HL-60 (cell line): Measurements from ENCODE around the gene TNC.

Source experiments
- DNase-seq, 2 experiments: peaks; one replicate each; pipeline ENCODE4 v3.0.0-alpha.2; 2010 to 2020; ENCODE audit warnings: low read depth in 1 of 2, low spot score in 1 of 2
- H3K27ac ChIP-seq: fragments of 250-450 bp; sonication (Bioruptor Pico); replicated peaks from 2 replicates; pipeline ENCODE4 v1.5.1; 2020; ENCODE audit warnings: mild to moderate bottlenecking, moderate library complexity
- H3K27me3 ChIP-seq: fragments of 250-450 bp; sonication (Bioruptor Pico); 2 replicates; pipeline ENCODE4 v1.5.1; 2021; ENCODE audit warnings: mild to moderate bottlenecking, moderate library complexity; ENCODE audit not compliant: insufficient read depth, poor library complexity, severe bottlenecking
- H3K4me3 ChIP-seq: replicated peaks from 2 replicates; pipeline ENCODE4 v1.5.1; 2011; ENCODE audit warnings: mild to moderate bottlenecking, control low read depth, low read length; ENCODE audit not compliant: insufficient read depth
- GABPA ChIP-seq: IDR thresholded peaks from 2 replicates; pipeline ENCODE4 v1.6.1; 2012; ENCODE audit warnings: low read depth
- POLR2AphosphoS5 ChIP-seq: IDR thresholded peaks from 2 replicates; pipeline ENCODE4 v1.6.1; 2012; ENCODE audit warnings: low read depth
- SPI1 ChIP-seq: IDR thresholded peaks from 2 replicates; pipeline ENCODE4 v1.6.1; 2012; ENCODE audit warnings: low read depth, mild to moderate bottlenecking, borderline replicate concordance
- TF ChIP-seq, protein P1 (sequence below): IDR thresholded peaks from 2 replicates; pipeline ENCODE4 v1.6.1; 2012; ENCODE audit warnings: low read depth; ENCODE audit not compliant: insufficient replicate concordance
- TF ChIP-seq, protein P2 (sequence below): IDR thresholded peaks from one replicate; pipeline ENCODE4 v1.5.1; 2011; ENCODE audit warnings: low read length, control low read depth, inconsistent platforms; ENCODE audit not compliant: insufficient read depth

TNC gene

GRCh38 chr9:115018547-115019435 lies 99.2 kb downstream of the TNC start:
- DNase-seq = no peak
- no peak for TF ChIP-seq SPI1
- TF ChIP-seq, protein P1, sequence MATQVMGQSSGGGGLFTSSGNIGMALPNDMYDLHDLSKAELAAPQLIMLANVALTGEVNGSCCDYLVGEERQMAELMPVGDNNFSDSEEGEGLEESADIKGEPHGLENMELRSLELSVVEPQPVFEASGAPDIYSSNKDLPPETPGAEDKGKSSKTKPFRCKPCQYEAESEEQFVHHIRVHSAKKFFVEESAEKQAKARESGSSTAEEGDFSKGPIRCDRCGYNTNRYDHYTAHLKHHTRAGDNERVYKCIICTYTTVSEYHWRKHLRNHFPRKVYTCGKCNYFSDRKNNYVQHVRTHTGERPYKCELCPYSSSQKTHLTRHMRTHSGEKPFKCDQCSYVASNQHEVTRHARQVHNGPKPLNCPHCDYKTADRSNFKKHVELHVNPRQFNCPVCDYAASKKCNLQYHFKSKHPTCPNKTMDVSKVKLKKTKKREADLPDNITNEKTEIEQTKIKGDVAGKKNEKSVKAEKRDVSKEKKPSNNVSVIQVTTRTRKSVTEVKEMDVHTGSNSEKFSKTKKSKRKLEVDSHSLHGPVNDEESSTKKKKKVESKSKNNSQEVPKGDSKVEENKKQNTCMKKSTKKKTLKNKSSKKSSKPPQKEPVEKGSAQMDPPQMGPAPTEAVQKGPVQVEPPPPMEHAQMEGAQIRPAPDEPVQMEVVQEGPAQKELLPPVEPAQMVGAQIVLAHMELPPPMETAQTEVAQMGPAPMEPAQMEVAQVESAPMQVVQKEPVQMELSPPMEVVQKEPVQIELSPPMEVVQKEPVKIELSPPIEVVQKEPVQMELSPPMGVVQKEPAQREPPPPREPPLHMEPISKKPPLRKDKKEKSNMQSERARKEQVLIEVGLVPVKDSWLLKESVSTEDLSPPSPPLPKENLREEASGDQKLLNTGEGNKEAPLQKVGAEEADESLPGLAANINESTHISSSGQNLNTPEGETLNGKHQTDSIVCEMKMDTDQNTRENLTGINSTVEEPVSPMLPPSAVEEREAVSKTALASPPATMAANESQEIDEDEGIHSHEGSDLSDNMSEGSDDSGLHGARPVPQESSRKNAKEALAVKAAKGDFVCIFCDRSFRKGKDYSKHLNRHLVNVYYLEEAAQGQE = no peak
- no peak for TF ChIP-seq POLR2AphosphoS5
- TF ChIP-seq GABPA = no peak
- TF ChIP-seq, protein P2, sequence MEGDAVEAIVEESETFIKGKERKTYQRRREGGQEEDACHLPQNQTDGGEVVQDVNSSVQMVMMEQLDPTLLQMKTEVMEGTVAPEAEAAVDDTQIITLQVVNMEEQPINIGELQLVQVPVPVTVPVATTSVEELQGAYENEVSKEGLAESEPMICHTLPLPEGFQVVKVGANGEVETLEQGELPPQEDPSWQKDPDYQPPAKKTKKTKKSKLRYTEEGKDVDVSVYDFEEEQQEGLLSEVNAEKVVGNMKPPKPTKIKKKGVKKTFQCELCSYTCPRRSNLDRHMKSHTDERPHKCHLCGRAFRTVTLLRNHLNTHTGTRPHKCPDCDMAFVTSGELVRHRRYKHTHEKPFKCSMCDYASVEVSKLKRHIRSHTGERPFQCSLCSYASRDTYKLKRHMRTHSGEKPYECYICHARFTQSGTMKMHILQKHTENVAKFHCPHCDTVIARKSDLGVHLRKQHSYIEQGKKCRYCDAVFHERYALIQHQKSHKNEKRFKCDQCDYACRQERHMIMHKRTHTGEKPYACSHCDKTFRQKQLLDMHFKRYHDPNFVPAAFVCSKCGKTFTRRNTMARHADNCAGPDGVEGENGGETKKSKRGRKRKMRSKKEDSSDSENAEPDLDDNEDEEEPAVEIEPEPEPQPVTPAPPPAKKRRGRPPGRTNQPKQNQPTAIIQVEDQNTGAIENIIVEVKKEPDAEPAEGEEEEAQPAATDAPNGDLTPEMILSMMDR = no peak
- H3K27ac ChIP-seq = no peak overlapping the region
- no peak overlapping the region for H3K4me3 ChIP-seq
- no peaks in the 10 kb centered on the region for H3K27me3 ChIP-seq

DNA sequence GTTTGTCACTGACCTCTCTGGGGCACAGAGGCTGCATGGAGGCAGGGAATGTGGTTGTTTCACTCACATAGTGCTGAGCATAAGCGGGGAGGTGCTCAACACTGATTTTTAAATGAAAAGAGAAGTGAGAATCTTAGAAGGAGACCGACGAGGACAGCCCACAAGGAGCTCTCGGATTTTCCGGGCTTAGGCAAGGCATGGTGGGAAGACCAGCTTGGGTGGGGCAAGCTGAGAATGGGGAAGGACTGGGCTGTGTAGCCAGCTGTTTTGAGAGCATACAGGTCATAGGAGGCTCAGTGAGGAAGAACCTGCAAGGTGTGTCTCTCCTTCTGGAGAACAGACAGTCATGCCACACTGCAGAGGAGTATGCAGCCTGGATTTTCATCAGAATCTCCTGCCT lies 101.6 kb downstream of the TNC start:
- TF ChIP-seq GABPA = no peak
- TF ChIP-seq, protein P1 = no peak
- TF ChIP-seq SPI1 = no peak
- TF ChIP-seq, protein P2 = no peak
- no peak for TF ChIP-seq POLR2AphosphoS5
- H3K27ac ChIP-seq = no peak overlapping the region
- H3K4me3 ChIP-seq = no peak overlapping the region
- H3K27me3 ChIP-seq = no peaks in the 10 kb centered on the region
- no peak for DNase-seq

GRCh38 chr9:115015018-115015635 lies 102.8 kb downstream of the TNC start:
- no peak overlapping the region for H3K4me3 ChIP-seq
- TF ChIP-seq, protein P2 = peak; percentile 37
- TF ChIP-seq POLR2AphosphoS5 = no peak
- peak in 1 of 2 experiments; percentile 10 for DNase-seq
- H3K27ac ChIP-seq = no peak overlapping the region
- no peaks in the 10 kb centered on the region for H3K27me3 ChIP-seq
